WERI-Rb-1 (cell line): ENCODE measurements around the gene PRMT5.
A peak's percentile ranks its signal among the peaks of the same experiment; 100 is the strongest.
"Not testable (repeated sequence)": the region's sequence is repeated elsewhere in the genome, so short reads cannot be mapped to it uniquely, and the experiment has no call there.

ENCODE experiments used
- DNase-seq: peaks from one replicate; pipeline ENCODE4 v3.0.0-alpha.2; 2020
- H3K27ac ChIP-seq: fragments of 250-450 bp; sonication (Bioruptor Pico); 2 replicates; pipeline ENCODE4 v1.5.1; 2020; ENCODE audit warnings: mild to moderate bottlenecking, moderate library complexity
- H3K27me3 ChIP-seq: fragments of 250-450 bp; sonication (Bioruptor Pico); 2 replicates; pipeline ENCODE4 v1.5.1; 2021; ENCODE audit warnings: mild to moderate bottlenecking, low read depth, moderate library complexity; ENCODE audit not compliant: insufficient read depth, severe bottlenecking
- H3K36me3 ChIP-seq: fragments of 250-450 bp; sonication (Bioruptor Pico); 2 replicates; pipeline ENCODE4 v1.5.1; 2020; ENCODE audit warnings: mild to moderate bottlenecking, moderate library complexity
- H3K4me3 ChIP-seq: 2 replicates; pipeline ENCODE4 v1.5.1; 2011; ENCODE audit warnings: low read depth, mild to moderate bottlenecking, control low read depth, low read length
- H3K9me3 ChIP-seq: fragments of 250-450 bp; sonication (Bioruptor Pico); 2 replicates; pipeline ENCODE4 v1.5.1; 2021; ENCODE audit warnings: mild to moderate bottlenecking, moderate library complexity; ENCODE audit not compliant: severe bottlenecking
- TF ChIP-seq, protein P1 (sequence below): IDR thresholded peaks from 2 replicates; pipeline ENCODE4 v1.5.1; 2011; ENCODE audit warnings: low read depth, mild to moderate bottlenecking, control low read depth, inconsistent platforms, low read length

PRMT5 gene

DNA sequence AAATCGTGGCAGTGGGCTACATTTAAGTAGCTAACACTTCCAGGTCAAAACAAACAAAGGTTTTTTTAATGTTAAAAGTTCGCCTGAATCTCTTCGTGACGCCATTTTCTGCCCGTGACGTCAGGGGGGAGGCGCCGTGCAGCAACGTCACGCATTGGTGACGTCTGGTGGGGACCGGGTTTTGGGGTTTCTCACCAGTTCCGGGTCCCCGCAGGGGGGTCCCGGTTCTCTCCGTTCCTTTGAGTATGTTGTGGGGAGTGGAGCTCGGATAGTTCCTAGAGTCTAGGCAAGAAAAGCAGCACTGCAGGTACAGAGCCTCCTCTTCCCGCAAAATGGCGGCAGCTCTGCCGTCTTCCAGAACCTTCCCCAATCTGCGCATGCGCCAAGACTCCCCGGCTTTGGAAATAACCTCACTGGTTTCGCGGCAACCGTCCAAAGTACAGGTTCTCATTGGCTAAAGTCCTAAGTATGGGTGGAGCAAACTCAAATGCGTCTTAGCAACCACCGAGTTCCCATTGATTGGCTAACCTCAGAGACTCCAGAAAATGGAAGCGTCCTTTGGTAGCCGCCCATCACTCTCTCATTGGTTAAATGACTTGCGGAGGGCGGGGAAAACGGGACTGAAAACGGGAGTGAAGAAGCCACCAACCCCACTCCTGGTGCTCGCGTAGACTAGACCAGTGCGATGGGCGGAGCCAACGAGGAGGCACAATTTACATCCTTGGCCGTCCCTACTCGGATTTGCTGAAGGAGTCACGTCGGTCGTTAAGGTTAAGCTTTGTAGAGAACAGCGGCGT is 10.2 kb downstream of the PRMT5 start, which contains the start of gene RBM23:
Gene RBM23, minus strand, starts transcription at position 346 of the 797 bp plus-strand sequence.
- no peaks in the 10 kb centered on the region for H3K9me3 ChIP-seq
- TF ChIP-seq, protein P1, sequence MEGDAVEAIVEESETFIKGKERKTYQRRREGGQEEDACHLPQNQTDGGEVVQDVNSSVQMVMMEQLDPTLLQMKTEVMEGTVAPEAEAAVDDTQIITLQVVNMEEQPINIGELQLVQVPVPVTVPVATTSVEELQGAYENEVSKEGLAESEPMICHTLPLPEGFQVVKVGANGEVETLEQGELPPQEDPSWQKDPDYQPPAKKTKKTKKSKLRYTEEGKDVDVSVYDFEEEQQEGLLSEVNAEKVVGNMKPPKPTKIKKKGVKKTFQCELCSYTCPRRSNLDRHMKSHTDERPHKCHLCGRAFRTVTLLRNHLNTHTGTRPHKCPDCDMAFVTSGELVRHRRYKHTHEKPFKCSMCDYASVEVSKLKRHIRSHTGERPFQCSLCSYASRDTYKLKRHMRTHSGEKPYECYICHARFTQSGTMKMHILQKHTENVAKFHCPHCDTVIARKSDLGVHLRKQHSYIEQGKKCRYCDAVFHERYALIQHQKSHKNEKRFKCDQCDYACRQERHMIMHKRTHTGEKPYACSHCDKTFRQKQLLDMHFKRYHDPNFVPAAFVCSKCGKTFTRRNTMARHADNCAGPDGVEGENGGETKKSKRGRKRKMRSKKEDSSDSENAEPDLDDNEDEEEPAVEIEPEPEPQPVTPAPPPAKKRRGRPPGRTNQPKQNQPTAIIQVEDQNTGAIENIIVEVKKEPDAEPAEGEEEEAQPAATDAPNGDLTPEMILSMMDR, result no peak
- DNase-seq, result peak; percentile 99
- H3K4me3 ChIP-seq, result peak within 1 kb of the TSS; percentile 100
- no peaks in the 10 kb centered on the region for H3K27me3 ChIP-seq
- H3K27ac ChIP-seq, result peak within 1 kb of the TSS; percentile 97
- peaks cover 57% of the 10 kb centered on the region for H3K36me3 ChIP-seq

GRCh38 chr14:22915886-22916521 is 13.2 kb downstream of the PRMT5 start:
- H3K27ac ChIP-seq, result no peak overlapping the region
- H3K4me3 ChIP-seq, result no peak overlapping the region
- H3K27me3 ChIP-seq, result no peaks in the 10 kb centered on the region
- H3K36me3 ChIP-seq, result peaks cover 46% of the 10 kb centered on the region
- no peak for DNase-seq
- TF ChIP-seq, protein P1, result no peak
- no peaks in the 10 kb centered on the region for H3K9me3 ChIP-seq

GRCh38 chr14:22914836-22915235 is 14.3 kb downstream of the PRMT5 start:
- H3K4me3 ChIP-seq, H3K9me3 ChIP-seq, DNase-seq, H3K27me3 ChIP-seq, H3K27ac ChIP-seq: not testable (repeated sequence)
- H3K36me3 ChIP-seq, result peaks cover 43% of the 10 kb centered on the region

DNA sequence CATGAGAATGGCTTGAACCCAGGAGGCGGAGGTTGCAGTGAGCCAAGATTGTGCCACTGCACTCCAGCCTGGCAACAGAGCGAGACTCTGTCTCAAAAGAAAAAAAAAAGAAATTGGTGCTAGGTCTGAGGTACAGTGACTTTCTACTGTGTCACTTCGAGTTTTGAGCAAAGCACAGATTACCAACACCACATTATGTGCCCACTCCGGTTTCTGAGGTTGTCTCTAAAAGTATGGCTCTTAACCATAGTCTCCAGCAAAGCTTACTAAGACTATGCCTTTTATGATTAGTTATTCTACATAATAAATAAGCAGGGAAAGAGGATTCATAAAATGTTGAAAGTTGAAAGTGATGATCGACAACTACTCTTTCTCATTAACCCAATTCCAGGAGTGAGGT is 18.3 kb downstream of the PRMT5 start:
- H3K27ac ChIP-seq, result no peak overlapping the region
- DNase-seq, result no peak
- TF ChIP-seq, protein P1, result no peak
- peaks cover 70% of the 10 kb centered on the region for H3K36me3 ChIP-seq
- H3K27me3 ChIP-seq, result no peaks in the 10 kb centered on the region
- H3K9me3 ChIP-seq, result no peaks in the 10 kb centered on the region
- H3K4me3 ChIP-seq, result no peak overlapping the region

DNA sequence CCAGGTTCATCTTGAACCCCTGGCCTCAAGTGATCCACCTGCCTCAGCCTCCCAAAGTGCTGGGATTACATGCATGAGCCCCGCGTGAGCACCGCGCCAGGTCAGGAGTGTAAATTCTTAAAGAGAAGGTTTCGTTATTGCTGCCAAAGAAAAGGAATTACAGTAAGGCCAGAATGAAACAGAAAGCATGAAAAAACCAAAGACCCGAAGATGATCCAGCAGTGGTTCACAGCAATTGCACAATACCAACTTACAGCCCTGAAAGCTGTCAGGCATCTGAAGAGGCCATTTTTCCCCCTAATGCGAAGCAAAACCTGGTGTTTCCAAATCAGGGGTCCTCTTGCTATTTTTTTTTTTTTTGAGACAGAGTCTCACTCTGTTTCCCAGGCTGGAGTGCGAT is 20.6 kb downstream of the PRMT5 start:
- Histone ChIP-seq H3K4me3 (no peak overlapping the region), H3K9me3 (no peaks in the 10 kb centered on the region), H3K36me3 (peaks cover 79% of the 10 kb centered on the region), H3K27me3 (no peaks in the 10 kb centered on the region), H3K27ac (no peak overlapping the region)
- TF ChIP-seq, protein P1, result no peak
- DNase-seq, result no peak

DNA sequence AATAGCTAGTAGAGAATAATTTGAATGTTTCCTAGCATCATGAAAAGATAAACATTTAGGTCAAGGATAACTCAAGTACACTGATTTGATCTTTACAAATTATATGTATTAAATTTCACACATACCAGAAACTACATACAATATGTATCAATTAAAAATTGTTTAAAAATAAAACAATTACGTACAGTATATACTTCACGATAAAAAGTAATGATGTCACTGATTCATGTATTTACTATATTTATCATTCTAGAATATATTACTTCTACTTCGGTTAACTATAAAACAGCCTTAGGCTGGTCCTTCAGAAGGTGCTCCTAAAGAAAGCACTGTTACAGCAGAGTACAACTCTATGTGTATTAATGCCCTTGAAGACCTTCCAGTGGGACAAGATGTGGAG is 21.7 kb downstream of the PRMT5 start:
- TF ChIP-seq, protein P1, result no peak

More for the DNA sequence above, 21.7 kb downstream of the PRMT5 start:
- peaks cover 87% of the 10 kb centered on the region for H3K36me3 ChIP-seq
- no peaks in the 10 kb centered on the region for H3K27me3 ChIP-seq
- H3K4me3 ChIP-seq, result no peak overlapping the region
- no peaks in the 10 kb centered on the region for H3K9me3 ChIP-seq
- no peak overlapping the region for H3K27ac ChIP-seq
- DNase-seq, result no peak
